GM23338 (cell line): ENCODE results near the gene KRTAP10-1. TPM values are rescaled to one million over a fixed set of nuclear protein-coding genes. Genes with fewer than 3 reads are reported as not detected.

Experiments used
- ATAC-seq: fragments of 200-7000 bp; cut with Tn5 transposase; 3 replicates; pipeline ENCODE4 v1.9.1; 2020
- DNase-seq: peaks from one replicate; pipeline ENCODE4 v3.0.0-alpha.2; 2015; ENCODE audit warnings: low spot score
- H2AFZ ChIP-seq: fragments of 200-600 bp; sonication (generic); 2 replicates; pipeline ENCODE4 v1.8.0; 2016; ENCODE audit warnings: antibody characterized with exemption, mild to moderate bottlenecking, moderate library complexity
- H3F3A ChIP-seq: fragments of 200-600 bp; sonication (generic); replicated peaks from 2 replicates; pipeline ENCODE4 v1.8.0; 2017; ENCODE audit warnings: antibody characterized with exemption, mixed run types, low read depth
- H3K27ac ChIP-seq: fragments of 200-600 bp; sonication (generic); 2 replicates; pipeline ENCODE4 v1.6.1; 2016; ENCODE audit warnings: low read depth
- H3K27me3 ChIP-seq: fragments of 200-600 bp; sonication (generic); 2 replicates; pipeline ENCODE4 v1.8.0; 2016; ENCODE audit warnings: mild to moderate bottlenecking, mixed run types, moderate library complexity; ENCODE audit not compliant: insufficient read depth
- H3K36me3 ChIP-seq: fragments of 200-600 bp; sonication (generic); 2 replicates; pipeline ENCODE4 v1.8.0; 2016; ENCODE audit warnings: mild to moderate bottlenecking; ENCODE audit not compliant: insufficient read depth
- H3K4me1 ChIP-seq: fragments of 200-600 bp; sonication (generic); 2 replicates; pipeline ENCODE4 v1.8.0; 2016; ENCODE audit warnings: mild to moderate bottlenecking, moderate library complexity; ENCODE audit not compliant: insufficient read depth
- H3K4me2 ChIP-seq: fragments of 200-600 bp; sonication (generic); 2 replicates; pipeline ENCODE4 v1.7.1; 2017; ENCODE audit warnings: mixed run types
- H3K4me3 ChIP-seq: fragments of 200-600 bp; sonication (generic); 2 replicates; pipeline ENCODE4 v1.6.1; 2016; ENCODE audit warnings: mixed run types
- H3K79me2 ChIP-seq: fragments of 200-600 bp; sonication (generic); replicated peaks from 2 replicates; pipeline ENCODE4 v1.8.0; 2017; ENCODE audit warnings: mild to moderate bottlenecking; ENCODE audit not compliant: insufficient read depth
- H3K9me2 ChIP-seq: fragments of 200-600 bp; sonication (generic); 2 replicates; pipeline ENCODE4 v1.8.0; 2017; ENCODE audit not compliant: insufficient read depth
- H4K20me1 ChIP-seq: fragments of 200-600 bp; sonication (generic); replicated peaks from 2 replicates; pipeline ENCODE4 v1.8.0; 2017; ENCODE audit warnings: mild to moderate bottlenecking; ENCODE audit not compliant: insufficient read depth
- H3K27ac Mint-ChIP-seq: 2 replicates; pipeline ENCODE4 v1.8.0; 2020; ENCODE audit warnings: inconsistent platforms, mild to moderate bottlenecking, moderate library complexity, mixed read lengths
- H3K27me3 Mint-ChIP-seq: 3 replicates; pipeline ENCODE4 v1.8.0; 2022; ENCODE audit warnings: low read depth, mild to moderate bottlenecking, moderate library complexity, mixed read lengths, inconsistent platforms; ENCODE audit not compliant: insufficient read depth, poor library complexity
- H3K36me3 Mint-ChIP-seq: 3 replicates; pipeline ENCODE4 v1.8.0; 2021; ENCODE audit warnings: low read depth, mild to moderate bottlenecking, inconsistent platforms, moderate library complexity, mixed read lengths
- H3K4me1 Mint-ChIP-seq: 3 replicates; pipeline ENCODE4 v1.8.0; 2020; ENCODE audit warnings: mild to moderate bottlenecking, inconsistent platforms, mixed read lengths
- H3K4me3 Mint-ChIP-seq: 3 replicates; pipeline ENCODE4 v1.8.0; 2021; ENCODE audit warnings: moderate library complexity, mild to moderate bottlenecking, inconsistent platforms, mixed read lengths
- H3K9me3 Mint-ChIP-seq: 3 replicates; pipeline ENCODE4 v1.8.0; 2020; ENCODE audit warnings: moderate library complexity, mild to moderate bottlenecking, inconsistent platforms, mixed read lengths
- CREB1 ChIP-seq: fragments of 250-450 bp; sonication (Bioruptor Pico); IDR thresholded peaks from 2 replicates; pipeline ENCODE4 v1.5.0; 2020; ENCODE audit warnings: low read depth, mild to moderate bottlenecking, moderate library complexity
- EZH2 ChIP-seq: fragments of 200-600 bp; sonication (generic); IDR thresholded peaks from one replicate; pipeline ENCODE4 v1.8.0; 2017; ENCODE audit warnings: antibody characterized with exemption, mild to moderate bottlenecking, low read depth; ENCODE audit not compliant: unreplicated experiment
- JUNB ChIP-seq: IDR thresholded peaks from one replicate; pipeline ENCODE4 v1.6.1; 2016; ENCODE audit warnings: antibody characterized with exemption; ENCODE audit not compliant: unreplicated experiment
- NANOG ChIP-seq: IDR thresholded peaks from 2 replicates; pipeline ENCODE4 v1.6.1; 2016; ENCODE audit warnings: antibody characterized with exemption, borderline replicate concordance
- POLR2AphosphoS5 ChIP-seq: IDR thresholded peaks from 2 replicates; pipeline ENCODE4 v1.6.1; 2016; ENCODE audit warnings: antibody characterized with exemption, low read depth
- ZNF114 ChIP-seq: fragments of 250-450 bp; sonication (Bioruptor Pico); IDR thresholded peaks from 2 replicates; pipeline ENCODE4 v1.5.0; 2020; ENCODE audit warnings: mild to moderate bottlenecking, moderate library complexity
- ZNF331 ChIP-seq: fragments of 250-450 bp; sonication (Bioruptor Pico); IDR thresholded peaks from 2 replicates; pipeline ENCODE4 v1.5.0; 2020; ENCODE audit warnings: low read depth, mild to moderate bottlenecking, moderate library complexity
- polyA plus RNA-seq: library from polyadenylated mRNA; unstranded; fragments of >200 nt; fragmentation: Nextera tagmentation; extraction: Ambion mirVana; gene quantifications from 2 replicates; pipeline ENCODE4 v1.2.1, GENCODE V29; 2016
- total RNA-seq: library from RNA; depleted of rRNA; stranded (reverse); fragments of >200 nt; shearing (Covaris generic); gene quantifications from 2 replicates; pipeline ENCODE4 v1.2.3, GENCODE V29; 2014
- TF ChIP-seq, protein P1 (sequence below): IDR thresholded peaks from one replicate; pipeline ENCODE4 v1.6.1; 2018; ENCODE audit warnings: antibody characterized with exemption; ENCODE audit not compliant: unreplicated experiment
- TF ChIP-seq, protein P2 (sequence below): fragments of 250-450 bp; sonication (Bioruptor Pico); IDR thresholded peaks from 2 replicates; pipeline ENCODE4 v1.5.0; 2020; ENCODE audit warnings: mild to moderate bottlenecking, moderate library complexity

Gene KRTAP10-1
- total and polyA plus RNA-seq, 2 experiments from 2014 or later = not detected

DNA sequence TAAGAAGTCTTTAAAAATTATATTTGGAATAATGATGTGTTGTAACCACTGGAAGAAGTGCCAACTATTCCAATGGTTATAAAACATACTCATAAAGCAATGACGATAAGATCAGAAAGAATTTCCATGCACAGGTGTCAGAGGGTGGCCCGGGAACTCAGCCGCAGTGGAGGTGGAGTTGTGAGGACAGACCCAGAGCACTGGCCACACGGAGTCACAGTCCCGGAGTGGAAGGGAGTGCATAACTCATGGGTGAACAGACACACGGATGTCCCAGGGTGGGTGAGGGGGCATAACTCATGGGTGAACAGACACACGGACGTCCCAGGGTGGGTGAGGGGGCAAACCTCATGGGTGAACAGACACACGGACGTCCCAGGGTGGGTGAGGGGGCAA is 36.0 kb upstream of the KRTAP10-1 start:
- Histone ChIP-seq H3K36me3 (no peaks in the 10 kb centered on the region), H3K9me2 (no peaks in the 10 kb centered on the region), H3K4me3 (no peak overlapping the region), H2AFZ (no peak overlapping the region), H3K79me2 (no peaks in the 10 kb centered on the region), H3K4me2 (no peak overlapping the region), H3F3A (no peaks in the 10 kb centered on the region), H3K27me3 (no peaks in the 10 kb centered on the region), H3K4me1 (no peaks in the 10 kb centered on the region), H3K27ac (no peak overlapping the region), H4K20me1 (no peaks in the 10 kb centered on the region)
- Mint-ChIP-seq H3K4me1 (peaks cover 9% of the 10 kb centered on the region), H3K27me3 (peaks cover 13% of the 10 kb centered on the region), H3K36me3 (peaks cover 7% of the 10 kb centered on the region), H3K4me3 (no peak overlapping the region), H3K9me3 (peaks cover 38% of the 10 kb centered on the region), H3K27ac (no peak overlapping the region)
- no peak for TF ChIP-seq NANOG
- TF ChIP-seq, protein P1, sequence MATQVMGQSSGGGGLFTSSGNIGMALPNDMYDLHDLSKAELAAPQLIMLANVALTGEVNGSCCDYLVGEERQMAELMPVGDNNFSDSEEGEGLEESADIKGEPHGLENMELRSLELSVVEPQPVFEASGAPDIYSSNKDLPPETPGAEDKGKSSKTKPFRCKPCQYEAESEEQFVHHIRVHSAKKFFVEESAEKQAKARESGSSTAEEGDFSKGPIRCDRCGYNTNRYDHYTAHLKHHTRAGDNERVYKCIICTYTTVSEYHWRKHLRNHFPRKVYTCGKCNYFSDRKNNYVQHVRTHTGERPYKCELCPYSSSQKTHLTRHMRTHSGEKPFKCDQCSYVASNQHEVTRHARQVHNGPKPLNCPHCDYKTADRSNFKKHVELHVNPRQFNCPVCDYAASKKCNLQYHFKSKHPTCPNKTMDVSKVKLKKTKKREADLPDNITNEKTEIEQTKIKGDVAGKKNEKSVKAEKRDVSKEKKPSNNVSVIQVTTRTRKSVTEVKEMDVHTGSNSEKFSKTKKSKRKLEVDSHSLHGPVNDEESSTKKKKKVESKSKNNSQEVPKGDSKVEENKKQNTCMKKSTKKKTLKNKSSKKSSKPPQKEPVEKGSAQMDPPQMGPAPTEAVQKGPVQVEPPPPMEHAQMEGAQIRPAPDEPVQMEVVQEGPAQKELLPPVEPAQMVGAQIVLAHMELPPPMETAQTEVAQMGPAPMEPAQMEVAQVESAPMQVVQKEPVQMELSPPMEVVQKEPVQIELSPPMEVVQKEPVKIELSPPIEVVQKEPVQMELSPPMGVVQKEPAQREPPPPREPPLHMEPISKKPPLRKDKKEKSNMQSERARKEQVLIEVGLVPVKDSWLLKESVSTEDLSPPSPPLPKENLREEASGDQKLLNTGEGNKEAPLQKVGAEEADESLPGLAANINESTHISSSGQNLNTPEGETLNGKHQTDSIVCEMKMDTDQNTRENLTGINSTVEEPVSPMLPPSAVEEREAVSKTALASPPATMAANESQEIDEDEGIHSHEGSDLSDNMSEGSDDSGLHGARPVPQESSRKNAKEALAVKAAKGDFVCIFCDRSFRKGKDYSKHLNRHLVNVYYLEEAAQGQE = no peak
- TF ChIP-seq JUNB = no peak
- TF ChIP-seq ZNF331 (CRISPR knock-in tag) = no peak
- TF ChIP-seq ZNF114 (CRISPR knock-in tag) = no peak
- TF ChIP-seq CREB1 = no peak
- no peak for TF ChIP-seq POLR2AphosphoS5
- TF ChIP-seq, protein P2, sequence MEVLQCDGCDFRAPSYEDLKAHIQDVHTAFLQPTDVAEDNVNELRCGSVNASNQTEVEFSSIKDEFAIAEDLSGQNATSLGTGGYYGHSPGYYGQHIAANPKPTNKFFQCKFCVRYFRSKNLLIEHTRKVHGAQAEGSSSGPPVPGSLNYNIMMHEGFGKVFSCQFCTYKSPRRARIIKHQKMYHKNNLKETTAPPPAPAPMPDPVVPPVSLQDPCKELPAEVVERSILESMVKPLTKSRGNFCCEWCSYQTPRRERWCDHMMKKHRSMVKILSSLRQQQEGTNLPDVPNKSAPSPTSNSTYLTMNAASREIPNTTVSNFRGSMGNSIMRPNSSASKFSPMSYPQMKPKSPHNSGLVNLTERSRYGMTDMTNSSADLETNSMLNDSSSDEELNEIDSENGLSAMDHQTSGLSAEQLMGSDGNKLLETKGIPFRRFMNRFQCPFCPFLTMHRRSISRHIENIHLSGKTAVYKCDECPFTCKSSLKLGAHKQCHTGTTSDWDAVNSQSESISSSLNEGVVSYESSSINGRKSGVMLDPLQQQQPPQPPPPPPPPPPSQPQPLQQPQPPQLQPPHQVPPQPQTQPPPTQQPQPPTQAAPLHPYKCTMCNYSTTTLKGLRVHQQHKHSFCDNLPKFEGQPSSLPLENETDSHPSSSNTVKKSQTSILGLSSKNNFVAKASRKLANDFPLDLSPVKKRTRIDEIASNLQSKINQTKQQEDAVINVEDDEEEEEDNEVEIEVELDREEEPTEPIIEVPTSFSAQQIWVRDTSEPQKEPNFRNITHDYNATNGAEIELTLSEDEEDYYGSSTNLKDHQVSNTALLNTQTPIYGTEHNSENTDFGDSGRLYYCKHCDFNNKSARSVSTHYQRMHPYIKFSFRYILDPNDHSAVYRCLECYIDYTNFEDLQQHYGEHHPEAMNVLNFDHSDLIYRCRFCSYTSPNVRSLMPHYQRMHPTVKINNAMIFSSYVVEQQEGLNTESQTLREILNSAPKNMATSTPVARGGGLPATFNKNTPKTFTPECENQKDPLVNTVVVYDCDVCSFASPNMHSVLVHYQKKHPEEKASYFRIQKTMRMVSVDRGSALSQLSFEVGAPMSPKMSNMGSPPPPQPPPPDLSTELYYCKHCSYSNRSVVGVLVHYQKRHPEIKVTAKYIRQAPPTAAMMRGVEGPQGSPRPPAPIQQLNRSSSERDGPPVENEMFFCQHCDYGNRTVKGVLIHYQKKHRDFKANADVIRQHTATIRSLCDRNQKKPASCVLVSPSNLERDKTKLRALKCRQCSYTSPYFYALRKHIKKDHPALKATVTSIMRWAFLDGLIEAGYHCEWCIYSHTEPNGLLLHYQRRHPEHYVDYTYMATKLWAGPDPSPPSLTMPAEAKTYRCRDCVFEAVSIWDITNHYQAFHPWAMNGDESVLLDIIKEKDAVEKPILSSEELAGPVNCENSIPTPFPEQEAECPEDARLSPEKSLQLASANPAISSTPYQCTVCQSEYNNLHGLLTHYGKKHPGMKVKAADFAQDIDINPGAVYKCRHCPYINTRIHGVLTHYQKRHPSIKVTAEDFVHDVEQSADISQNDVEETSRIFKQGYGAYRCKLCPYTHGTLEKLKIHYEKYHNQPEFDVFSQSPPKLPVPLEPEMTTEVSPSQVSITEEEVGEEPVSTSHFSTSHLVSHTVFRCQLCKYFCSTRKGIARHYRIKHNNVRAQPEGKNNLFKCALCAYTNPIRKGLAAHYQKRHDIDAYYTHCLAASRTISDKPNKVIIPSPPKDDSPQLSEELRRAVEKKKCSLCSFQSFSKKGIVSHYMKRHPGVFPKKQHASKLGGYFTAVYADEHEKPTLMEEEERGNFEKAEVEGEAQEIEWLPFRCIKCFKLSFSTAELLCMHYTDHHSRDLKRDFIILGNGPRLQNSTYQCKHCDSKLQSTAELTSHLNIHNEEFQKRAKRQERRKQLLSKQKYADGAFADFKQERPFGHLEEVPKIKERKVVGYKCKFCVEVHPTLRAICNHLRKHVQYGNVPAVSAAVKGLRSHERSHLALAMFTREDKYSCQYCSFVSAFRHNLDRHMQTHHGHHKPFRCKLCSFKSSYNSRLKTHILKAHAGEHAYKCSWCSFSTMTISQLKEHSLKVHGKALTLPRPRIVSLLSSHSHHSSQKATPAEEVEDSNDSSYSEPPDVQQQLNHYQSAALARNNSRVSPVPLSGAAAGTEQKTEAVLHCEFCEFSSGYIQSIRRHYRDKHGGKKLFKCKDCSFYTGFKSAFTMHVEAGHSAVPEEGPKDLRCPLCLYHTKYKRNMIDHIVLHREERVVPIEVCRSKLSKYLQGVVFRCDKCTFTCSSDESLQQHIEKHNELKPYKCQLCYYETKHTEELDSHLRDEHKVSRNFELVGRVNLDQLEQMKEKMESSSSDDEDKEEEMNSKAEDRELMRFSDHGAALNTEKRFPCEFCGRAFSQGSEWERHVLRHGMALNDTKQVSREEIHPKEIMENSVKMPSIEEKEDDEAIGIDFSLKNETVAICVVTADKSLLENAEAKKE (CRISPR knock-in tag) = no peak
- no peak for TF ChIP-seq EZH2
- DNase-seq = no peak
- ATAC-seq = no peak
